NOMO-1 treated with DMSO at 0.1 percent for 48 hours (cell line): Measurements from ENCODE around the gene CHRNA10.

Source experiments
- DNase-seq: peaks from one replicate; lab custom pipeline; 2025; ENCODE audit not compliant: unreplicated experiment; lab: John Stamatoyannopoulos, UW

Gene CHRNA10, protein sequence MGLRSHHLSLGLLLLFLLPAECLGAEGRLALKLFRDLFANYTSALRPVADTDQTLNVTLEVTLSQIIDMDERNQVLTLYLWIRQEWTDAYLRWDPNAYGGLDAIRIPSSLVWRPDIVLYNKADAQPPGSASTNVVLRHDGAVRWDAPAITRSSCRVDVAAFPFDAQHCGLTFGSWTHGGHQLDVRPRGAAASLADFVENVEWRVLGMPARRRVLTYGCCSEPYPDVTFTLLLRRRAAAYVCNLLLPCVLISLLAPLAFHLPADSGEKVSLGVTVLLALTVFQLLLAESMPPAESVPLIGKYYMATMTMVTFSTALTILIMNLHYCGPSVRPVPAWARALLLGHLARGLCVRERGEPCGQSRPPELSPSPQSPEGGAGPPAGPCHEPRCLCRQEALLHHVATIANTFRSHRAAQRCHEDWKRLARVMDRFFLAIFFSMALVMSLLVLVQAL

DNA sequence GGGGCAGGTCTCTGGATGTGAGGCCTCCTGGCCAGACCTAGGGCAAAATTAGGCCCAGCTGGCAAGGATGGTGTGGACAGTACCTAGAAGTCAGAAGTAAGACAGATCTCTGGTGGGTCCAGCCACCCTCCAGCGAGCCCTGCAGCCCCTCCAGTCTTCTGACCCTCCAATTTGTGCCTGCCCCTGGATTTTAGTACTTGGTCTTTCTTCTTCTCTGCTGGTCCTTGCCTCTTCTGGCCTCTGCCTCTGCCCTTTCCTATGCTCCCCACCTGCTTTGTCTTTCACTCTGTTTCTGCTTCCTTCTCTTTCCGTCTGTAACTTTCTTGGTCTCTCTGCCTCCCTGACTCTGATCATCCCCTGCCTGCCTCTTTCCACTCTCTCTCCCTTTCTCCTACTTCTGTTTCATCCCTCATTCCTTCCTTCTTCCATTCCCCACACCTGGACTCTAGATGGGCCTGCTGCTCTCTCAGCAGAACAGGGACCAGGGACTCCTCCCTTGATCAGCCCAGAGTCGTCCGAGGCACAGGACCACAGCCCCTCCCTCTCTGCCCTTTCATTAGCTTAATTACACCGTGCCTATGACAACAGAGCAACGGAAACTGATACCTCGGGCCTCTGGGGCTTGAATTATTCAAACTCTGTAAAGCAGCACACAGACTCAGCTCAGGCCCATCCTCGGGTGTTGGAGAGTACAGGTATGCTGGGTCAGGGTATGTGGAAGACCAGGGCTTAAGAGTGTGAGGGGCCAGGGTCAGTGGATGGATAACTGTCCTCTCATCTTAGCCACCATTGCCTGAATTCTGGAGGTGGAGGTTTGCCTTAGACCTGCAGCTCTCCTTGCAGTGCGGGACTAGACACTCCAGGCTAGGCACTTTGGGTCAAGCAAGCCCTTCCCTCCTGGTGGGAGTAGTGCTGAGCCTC is at the start of gene CHRNA10:
CHRNA10 (minus strand) TSS at position 51 of the 921 bp plus-strand sequence. CDS start 72 bp downstream, outside the sequence.
- no peak for DNase-seq

DNA sequence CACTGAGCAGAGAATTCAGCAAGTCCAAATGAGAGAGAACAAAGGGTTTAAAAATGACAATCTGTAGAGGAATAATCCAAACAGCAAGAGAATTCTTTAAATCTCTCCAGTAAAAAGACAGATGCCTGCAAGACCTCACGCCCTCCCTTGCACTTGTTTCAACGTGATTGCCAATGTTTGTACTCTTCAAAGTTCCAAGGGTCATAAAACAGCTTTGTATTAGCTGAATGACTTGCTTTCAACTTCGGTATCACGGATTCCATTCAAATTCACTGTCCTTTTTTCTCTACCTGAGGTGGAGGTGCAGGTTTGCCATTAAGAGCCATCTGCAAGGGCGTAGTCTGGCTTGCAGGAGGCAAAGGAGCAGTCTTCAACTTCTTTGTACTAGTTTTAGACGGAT is 41.1 kb upstream of the CHRNA10 start:
- no peak for DNase-seq

DNA sequence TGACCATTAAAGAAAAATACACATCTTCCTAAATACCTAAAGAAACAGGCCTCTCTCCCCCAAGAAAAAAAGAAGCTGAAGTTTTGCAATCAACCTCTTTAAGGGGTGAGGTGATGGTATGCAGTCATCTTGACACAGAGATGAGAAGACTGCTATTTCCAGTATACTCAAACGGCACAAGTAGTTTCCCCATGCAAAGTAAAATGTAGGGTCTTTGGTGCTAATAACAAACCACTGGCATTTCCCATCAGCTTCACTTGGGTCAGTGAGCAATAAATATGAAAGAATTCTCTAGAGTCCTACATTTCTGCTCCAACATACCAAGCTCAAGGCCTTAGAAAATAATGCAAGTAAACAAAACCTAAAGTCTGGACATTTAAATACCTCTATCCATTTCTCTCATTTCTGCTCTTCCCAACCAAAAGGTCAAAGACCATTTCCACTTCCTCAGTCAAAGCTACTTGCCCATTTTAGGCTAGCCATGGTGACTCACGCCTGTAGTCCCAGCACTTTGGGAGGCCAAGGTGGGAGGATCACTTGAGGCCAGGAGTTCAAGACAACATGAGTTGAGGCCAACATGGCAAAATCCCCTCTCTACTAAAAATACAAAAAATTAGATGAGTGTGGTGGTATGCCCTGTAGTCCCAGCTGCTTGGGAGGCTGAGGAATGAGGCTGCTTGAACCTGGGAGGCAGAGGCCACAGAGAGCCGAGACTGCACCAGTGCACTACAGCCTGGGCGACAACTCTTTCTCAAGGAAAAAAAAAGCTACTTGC is 39.5 kb upstream of the CHRNA10 start:
- DNase-seq, result no peak

DNA sequence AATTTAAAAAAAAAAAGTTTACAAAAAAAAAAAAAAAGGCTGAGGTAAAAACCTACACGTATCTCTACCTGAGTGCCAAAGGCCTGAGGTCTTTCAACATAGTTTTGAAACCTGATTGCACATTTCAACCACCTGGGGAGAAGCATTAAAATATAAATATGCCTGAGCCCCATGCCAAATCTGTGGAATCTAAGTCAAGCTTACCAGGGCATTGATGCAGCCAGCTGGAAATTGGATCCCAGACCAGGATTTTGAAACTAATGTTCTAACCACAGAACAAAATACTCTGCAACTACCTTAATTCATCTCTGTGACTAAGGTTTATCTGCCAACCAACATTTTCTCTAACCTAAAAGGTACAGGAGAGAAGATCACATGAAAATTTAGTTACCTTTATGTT is 38.8 kb upstream of the CHRNA10 start:
- DNase-seq, result no peak

DNA sequence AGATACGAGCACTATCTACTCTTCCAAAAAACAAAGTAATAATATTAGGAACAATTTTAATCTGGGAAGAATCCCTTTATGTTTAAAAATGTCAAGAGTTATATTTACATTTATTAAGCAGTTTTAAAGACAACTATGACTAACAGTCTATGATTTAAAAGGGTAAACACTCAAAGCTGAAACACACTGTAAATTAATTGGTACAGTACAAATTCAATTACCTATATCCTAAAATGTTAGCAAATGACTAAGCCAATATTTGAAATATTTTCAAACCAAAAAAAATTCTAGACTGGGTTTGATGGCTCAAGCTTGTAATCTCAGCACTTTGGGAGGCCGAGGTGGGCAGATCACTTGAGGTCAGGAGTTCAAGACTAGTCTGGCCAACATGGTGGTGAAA is 36.0 kb upstream of the CHRNA10 start:
- DNase-seq, result no peak

DNA sequence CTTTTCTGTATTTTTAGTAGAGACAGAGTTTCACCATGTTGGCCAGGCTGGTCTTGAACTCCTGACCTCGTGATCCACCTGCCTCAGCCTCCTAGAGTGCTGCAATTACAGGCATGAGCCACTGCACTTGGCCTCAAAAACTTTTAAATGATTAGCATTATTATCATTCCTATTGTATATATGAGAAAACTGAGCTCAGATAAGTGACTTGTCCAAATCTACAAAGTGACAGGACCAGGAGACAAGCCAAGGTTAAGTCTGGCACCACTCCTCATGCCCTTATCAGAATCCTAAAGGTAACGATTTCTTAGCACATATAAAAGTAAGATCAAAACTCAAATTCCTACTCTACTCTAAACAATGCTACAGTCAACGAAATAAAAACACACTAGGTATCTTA is 32.2 kb upstream of the CHRNA10 start:
- DNase-seq, result no peak

DNA sequence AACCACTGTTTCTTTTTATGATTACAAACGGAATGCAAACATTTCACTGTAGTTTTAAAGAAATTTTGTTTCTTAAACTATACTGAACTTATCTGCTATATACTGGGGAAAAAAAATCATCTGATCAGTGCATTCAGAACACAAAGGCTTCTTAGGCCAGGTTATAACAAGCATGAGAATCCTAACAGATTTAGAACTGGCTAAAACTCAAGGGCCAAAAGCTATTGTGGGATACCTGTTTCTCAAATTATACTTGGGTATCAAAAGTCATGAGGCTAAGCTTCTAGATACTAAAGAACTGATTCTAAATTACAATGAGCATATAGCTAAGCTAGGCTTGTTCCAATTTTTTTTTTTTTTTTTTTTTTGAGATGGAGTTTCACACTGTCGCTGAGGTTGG is 29.7 kb upstream of the CHRNA10 start:
- no peak for DNase-seq

DNA sequence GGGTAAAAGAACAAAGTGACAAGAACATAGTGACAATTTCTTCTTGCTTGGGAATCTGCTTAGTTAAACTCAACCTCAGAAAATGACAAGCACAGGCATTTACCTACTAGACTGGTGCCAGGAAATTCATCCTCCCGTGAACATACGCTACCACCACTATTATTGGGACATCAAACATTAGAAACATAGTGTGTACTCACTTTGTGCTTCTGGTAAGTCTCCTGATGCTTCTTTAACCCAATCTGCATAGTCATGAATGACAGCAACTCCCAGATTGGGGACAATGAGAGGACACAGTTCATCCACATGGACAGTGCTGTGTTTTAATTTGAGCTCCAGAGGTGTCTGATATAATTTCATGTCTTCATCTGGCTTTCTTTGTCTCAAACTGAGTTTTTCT is 29.2 kb upstream of the CHRNA10 start:
- DNase-seq, result no peak

DNA sequence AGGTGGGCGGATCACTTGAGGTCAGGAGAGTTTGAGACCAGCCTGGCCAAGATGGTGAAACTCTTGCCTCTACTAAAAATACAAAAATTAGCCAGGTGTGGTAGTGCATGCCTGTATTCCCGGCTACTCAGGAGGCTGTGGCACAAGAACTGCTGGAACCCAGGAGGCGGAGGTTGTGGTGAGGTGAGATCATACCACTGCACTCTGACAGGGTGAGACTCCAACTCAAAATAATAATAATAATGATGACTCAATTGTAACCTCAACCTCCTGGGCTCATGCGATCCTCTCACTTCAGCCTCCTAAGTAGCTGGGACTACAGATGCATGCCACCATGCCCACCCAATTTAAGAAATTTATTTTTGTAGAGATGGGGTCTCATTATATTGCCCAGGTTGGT is 15.6 kb upstream of the CHRNA10 start:
- no peak for DNase-seq

DNA sequence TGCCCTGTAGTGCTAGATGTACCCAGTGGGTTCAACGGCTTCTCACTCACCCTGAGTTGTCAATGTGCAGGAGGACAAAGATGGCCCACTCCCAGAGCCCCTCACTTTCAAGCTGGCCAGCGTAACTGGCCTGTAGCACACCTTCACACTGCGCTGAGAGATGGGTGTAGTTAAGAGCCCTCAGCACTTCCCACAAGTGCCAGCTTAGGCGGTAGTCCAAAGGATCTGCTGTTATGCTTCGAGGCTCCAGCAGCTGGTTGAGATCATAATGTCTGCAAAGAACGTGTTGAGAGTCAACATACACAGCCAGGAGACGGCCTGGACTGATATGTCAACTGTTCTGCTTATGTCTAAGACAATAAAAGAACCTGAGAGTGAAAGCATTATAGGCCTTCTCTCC is 14.7 kb upstream of the CHRNA10 start:
- DNase-seq, result no peak

DNA sequence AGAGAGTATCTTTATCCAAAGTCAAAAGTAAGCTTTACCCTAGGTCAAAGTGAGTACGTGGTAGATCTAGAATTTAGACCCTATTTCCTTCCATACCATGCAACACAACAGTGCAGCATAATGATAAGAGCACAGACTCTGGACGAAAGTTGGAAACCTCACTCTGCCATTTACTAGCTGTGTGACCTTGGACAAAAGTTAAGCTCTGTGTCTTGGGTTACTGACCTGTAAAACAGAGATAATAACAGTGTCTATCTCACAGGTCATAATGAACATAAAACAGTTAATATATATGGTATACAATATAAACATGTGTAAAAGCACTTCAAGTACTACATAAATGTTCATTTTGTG is 13.6 kb upstream of the CHRNA10 start:
- DNase-seq, result no peak

DNA sequence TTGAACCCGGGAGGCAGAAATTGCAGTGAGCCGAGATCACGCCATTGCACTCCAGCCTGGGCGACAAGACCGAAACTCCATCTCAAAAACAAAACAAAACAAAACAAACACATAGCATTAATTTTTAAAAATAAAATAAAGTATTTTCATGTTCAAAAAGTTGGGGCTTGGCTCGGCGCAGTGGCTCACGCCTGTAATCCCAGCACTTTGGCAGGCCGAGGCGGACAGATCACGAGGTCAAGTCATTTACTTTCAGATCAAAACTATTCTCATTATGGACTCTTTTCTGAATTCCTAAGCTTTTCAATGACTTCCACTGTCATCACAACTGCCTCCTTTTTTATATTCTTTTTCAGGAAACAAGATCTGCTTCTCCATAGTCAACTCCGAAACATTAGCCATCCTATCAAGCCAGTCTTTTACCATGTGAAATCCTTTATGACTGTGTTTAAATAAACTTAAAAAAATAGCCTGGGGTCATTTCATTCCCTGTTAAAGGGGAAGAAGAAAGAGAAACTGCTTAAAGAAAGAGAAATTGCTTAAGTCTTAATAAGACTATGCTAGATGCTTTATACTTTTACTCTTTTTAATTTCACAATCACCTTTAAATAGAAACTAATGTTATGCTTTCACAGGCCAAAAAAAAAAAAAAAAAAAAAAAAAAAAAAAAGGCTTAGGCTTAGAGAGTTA is 13.1 kb upstream of the CHRNA10 start:
- DNase-seq, result no peak

DNA sequence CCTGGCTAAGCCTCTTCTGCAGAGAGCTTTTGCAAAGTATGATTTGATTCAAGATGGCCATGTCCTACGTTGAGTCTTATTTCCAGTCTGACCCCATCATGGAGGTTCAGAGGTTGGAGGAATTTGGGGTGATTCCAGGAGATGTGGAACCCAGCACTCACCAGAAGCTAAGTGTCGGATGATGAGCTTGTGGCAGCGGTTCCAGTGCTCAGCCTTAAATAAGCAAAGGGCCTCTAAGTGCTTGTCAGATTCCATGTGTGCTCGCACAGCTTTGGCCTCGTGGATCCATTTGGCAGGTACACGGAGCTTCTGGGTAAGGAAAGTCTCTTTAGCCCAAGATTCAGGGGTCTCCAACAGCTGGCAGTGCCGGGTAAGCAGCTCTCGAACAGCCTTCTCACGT is 11.9 kb upstream of the CHRNA10 start:
- DNase-seq, result no peak

DNA sequence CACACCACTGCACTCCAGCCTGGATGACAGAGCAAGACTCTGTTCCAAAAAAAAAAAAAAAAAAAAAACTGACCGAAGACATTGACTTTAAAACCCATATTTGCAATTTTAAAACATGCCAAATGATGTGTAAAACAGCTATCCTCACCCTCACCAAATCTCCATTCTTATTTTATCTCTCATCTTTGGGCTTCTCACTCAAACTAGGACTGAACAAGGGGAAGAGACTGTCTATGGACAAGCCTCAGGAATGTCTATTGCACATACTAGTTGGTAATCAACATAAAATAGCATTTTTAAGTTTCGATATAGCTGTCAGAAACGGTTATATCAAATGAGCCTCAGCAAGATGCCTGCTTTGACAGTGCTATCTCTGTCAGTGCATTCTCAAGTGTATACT is 7.9 kb upstream of the CHRNA10 start:
- DNase-seq, result no peak

DNA sequence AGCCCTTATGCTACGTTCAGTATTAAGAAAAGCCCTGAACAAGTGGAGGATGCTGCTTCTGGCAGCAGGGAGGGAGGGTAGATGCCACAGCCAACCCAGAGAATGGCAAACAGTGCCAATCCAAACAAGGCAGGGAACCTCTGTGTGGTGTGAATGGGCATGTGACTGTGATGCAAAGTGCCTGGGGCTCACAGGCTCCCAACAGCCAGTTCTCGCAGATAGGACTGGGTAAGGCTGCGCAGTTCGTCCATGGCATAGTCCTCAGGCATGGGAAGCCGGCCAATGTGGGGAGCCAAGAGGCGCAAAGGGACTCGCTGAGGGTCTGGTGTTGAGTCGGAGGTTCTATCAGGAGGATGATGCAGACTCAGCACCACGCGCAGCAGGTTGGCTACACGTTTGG is 4.8 kb upstream of the CHRNA10 start:
- DNase-seq, result no peak

DNA sequence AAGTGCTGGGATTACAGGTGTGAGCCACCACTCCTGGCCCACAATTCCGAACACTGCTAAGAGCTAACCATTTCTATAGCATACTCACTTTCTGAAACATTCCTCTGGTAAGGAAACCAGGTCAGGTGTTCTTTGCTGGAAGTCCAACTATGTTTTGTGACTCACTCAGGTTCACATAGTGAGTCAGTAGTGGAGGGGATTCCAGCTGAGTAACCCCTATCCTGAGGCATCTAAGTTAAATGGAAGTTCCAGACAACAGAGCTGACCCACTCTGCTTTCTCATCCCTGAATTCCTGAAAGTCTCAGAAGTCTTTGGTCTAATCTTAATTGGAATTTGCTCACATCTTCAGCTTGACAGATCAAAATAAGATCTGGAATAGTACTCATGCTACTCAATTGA is 3.0 kb upstream of the CHRNA10 start:
- no peak for DNase-seq

DNA sequence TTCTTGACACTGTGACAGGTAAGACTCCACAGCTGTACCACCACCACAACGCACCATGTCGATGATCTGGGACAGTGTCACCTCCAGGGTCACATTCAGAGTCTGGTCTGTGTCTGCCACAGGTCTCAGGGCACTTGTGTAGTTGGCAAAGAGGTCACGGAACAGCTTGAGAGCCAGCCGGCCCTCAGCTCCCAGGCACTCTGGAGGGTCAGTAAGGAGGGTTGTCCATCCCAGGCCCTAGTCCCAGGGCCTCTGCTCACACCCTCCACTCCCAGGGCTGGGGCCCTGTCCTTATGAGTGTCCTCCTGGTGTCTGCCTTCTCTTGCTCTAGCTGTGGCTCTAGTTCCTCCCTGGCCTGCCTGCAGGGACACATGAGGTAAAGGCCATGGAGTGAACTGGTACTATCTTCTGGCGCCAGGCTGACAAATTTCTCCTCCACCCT is 1.4 kb downstream of the CHRNA10 start:
- DNase-seq, result no peak

DNA sequence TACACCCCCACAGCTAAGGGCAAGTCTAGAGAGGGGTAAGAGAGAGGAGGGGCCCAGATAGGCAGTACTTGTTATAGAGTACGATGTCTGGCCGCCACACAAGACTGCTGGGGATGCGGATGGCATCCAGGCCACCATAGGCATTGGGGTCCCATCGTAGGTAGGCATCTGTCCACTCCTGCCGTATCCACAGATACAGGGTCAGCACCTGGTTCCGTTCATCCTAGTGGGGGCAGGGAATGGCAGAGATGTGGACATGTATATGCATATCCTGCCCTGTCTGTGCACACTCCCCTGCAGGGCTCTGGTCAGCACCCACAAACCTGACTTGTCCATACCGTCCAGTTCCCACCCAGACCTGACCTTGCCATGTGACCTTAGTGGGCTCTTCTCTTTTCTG is 2.1 kb downstream of the CHRNA10 start:
- DNase-seq, result no peak

DNA sequence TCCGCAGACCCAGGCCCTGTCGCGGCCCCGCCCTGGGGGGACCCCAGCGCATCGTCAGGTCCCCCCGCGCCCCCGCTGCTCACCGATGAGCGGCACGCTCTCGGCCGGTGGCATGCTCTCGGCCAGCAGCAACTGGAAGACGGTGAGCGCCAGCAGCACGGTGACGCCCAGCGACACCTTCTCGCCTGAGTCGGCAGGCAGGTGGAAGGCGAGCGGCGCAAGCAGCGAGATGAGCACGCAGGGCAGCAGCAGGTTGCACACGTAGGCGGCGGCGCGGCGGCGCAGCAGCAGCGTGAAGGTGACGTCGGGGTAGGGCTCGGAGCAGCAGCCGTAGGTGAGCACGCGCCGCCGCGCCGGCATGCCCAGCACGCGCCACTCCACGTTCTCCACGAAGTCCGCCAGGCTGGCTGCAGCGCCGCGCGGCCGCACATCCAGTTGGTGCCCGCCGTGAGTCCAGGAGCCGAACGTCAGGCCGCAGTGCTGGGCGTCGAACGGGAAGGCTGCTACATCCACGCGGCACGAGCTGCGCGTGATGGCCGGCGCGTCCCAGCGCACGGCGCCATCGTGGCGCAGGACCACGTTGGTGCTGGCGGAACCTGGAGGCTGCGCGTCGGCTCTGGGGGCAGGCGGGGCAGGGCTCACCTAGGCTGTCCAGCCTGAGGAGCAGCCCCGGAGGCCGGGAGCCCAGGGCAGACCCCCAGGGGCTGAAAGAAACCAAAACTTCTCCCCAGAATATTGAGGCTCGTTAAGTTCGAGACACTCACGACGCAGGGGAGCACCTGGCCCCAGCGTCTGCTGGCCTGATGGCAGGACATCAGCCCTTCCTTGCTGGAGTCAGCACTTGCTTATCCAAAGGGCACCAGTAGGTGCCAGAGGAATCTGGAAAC is 3.8 kb downstream of the CHRNA10 start:
- DNase-seq, result no peak

DNA sequence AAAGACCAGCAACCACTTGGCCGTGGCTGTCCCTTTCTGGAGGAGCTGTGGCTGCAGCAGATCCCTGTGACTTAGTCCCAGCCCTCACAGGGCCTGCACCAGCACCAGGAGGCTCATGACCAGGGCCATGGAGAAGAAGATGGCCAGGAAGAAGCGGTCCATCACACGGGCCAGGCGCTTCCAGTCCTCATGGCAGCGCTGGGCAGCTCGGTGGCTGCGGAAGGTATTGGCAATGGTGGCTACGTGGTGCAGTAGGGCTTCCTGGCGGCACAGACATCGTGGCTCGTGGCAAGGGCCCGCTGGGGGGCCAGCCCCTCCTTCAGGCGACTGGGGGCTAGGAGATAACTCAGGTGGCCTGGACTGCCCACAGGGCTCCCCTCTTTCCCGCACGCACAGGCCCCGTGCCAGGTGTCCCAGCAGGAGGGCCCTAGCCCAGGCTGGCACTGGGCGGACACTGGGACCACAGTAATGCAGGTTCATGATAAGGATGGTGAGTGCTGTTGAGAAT is 5.1 kb downstream of the CHRNA10 start:
- DNase-seq, result no peak
